D721Med (cell line): ENCODE data around the gene NEK2.
"Not testable (repeated sequence)": the region's sequence is repeated elsewhere in the genome, so short reads cannot be mapped to it uniquely, and the experiment has no call there.

Source experiments
- DNase-seq: peaks from one replicate; pipeline ENCODE4 v3.0.0; 2011; ENCODE audit warnings: low spot score; ENCODE audit not compliant: insufficient read length
- FAIRE-seq: peaks from 2 replicates; lab custom pipeline; 2011; peaks lifted over from hg19 to GRCh38; lab: Jason Lieb, UNC
- CTCF ChIP-seq: IDR thresholded peaks from 2 replicates; pipeline ENCODE4 v1.5.1; 2012; ENCODE audit warnings: mild to moderate bottlenecking, control low read depth; ENCODE audit not compliant: insufficient read depth; ENCODE audit errors: missing control alignments

The NEK2 gene

DNA sequence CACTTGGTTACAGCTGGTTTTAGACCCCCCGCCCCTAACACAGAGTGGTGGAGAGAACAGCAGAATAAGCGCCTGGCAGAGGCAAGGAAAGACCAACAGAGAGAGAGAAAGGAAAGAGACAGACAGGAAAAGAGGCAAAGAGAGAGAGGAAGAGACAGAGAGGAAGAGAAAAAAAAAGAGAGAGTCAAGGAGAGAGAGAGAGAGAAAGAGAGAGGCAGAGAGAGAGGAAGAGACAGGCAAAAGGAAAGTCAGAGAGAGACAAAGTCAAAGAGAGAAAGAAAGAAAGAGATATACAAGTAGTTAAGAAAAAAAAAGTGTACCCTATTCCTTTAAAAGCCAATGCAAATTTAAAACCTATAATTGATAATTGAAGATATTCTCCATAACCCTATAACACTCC lies 13.0 kb upstream of the NEK2 start:
- no peak for DNase-seq
- no peak for TF ChIP-seq CTCF
- FAIRE-seq: no peak

GRCh38 chr1:211687462-211688215 lies 12.2 kb upstream of the NEK2 start:
- DNase-seq (no peak), FAIRE-seq (no peak)
- TF ChIP-seq CTCF: no peak

GRCh38 chr1:211685823-211686222 lies 10.4 kb upstream of the NEK2 start:
- no peak for FAIRE-seq
- no peak for TF ChIP-seq CTCF

DNA sequence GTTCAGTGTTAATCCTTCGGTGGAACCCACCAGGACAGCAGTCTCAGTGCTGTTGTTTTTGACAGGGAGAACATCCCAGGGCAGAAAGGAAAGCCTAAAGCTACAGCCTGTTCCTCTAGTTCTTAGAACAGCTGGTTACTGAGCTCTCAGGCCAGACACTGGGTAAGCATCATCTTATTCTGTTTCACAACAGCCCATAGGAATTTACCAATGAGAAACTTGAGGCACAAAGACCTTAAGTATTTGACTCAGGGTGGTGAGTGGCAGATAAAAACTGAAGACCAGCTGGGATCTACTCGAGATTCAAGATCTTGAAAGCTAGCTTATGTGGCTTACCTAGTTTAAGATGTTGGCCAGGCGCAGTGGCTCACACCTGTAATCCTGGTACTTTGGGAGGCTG lies 9.4 kb upstream of the NEK2 start:
- TF ChIP-seq CTCF: no peak
- FAIRE-seq (no peak), DNase-seq (no peak)

More at GRCh38 chr1:211685823-211686222, 10.4 kb upstream of the NEK2 start:
- DNase-seq: no peak

DNA sequence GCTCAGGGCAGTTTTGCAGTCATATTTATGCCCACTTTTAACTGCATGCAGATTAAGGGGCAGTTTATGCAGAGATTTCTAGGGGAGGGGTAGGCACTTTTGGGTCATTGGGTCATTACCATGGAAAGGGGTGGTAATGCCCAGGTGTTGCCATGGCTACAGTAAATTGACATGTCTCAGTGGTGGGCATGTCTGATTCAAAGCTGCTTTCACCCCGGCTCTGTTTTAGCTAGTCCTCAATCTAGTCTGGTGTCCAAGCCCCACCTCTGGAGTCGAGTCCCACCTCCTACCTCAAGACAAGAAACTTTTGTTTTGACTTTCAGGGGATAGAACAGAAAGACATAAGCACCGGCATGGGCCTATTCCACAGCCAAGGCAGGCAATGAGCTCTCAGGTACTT lies 8.9 kb upstream of the NEK2 start:
- FAIRE-seq: no peak
- no peak for DNase-seq
- TF ChIP-seq CTCF: no peak

DNA sequence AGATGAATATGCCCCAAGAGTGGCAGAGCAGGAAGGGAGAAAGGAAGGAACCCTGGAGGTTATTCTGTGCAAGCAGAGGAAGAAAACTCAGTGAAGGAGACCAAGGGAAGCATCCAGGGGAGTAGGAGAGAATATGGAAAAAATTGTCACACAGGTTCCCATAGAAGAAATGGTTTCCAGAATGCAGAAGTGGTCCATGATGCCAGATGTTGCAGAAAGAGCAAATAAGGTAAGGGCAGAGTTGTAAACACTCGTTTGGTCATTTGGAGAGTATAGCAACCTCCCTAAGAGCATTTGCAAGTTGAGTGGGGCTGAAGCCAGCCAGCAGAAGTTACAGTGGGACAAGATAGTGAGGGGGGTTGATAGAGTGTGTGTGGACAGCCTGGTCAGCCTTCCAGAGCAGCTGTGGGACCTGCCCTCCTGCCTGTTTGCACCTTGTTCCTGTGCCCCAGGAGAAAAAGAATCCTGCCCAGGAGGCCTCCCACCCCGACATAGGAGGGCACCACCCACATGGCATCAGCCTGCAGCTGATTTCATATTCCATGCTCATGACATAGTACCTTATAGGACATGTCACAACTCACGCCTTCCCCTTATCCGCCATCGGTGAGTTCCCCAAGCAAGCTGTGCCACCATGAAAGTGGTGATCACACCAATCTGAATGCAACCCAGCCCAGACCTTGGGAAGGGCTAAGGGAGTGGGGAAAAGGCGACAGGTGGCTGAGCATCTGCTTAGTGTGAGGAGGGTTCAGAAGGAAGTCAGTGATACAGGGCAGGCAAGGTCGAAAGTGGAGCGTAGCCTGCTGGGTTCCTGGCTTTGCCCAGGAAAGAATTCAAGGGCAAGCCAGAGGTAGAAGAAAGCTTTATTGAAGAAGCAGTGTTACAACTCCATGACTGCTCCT lies 8.2 kb upstream of the NEK2 start:
- no peak for FAIRE-seq
- DNase-seq: no peak
- no peak for TF ChIP-seq CTCF

DNA sequence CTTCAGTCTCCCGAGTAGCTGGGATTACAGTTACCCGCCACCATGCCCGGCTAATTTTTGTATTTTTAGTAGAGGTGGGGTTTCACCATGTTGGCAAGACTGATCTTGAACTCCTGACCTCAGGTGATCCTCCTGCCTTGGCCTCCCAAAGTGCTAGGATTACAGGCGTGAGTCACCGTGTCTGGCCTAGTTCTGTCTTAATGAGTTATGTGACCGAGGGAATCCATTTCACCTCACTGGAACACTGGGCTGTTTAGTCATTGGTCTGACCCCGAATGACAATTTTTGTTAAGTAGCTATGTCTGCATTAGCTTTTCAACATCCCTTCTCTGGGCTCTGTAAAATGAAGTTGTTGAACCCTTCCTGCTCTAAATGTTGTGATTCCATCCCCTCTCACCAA lies 6.8 kb upstream of the NEK2 start:
- FAIRE-seq, DNase-seq: not testable (repeated sequence)
